A549 (cell line): ENCODE measurements around the gene MVK. TPM values are rescaled to one million over a fixed set of nuclear protein-coding genes. Genes with fewer than 3 reads are reported as not detected.

Source experiments
- ATAC-seq, 2 experiments: fragments of 200-7000 bp in 1 of 2; fragments of >200 bp in 1 of 2; cut with Nextera tagmentation in 1 of 2; cut with Tn5 transposase in 1 of 2; 3 replicates each; pipeline versions ENCODE4 v1.8.0 to v1.9.1; 2018 to 2020; ENCODE audit warnings: mild to moderate bottlenecking in 1 of 2, moderate library complexity in 1 of 2
- CTCF ChIA-PET: fragments of 300-600 bp; sonication (Branson Sonifier 250); formaldehyde crosslinking; extraction: SDS; loops from one replicate; lab custom pipeline; 2021; ENCODE audit warnings: antibody characterized with exemption, inconsistent platforms; lab: Yijun Ruan, JAX
- POLR2A ChIA-PET: fragments of 350-600 bp; formaldehyde crosslinking; extraction: SDS; loops from one replicate; lab custom pipeline; 2021; ENCODE audit warnings: antibody characterized with exemption, inconsistent platforms; lab: Yijun Ruan, JAX
- DNase-seq, 2 experiments: peaks; one replicate each; pipeline versions ENCODE4 v3.0.0 to v3.0.0-alpha.2; 2011 to 2016; ENCODE audit warnings: low read depth in 1 of 2, low spot score in 1 of 2
- FAIRE-seq: peaks from 2 replicates; lab custom pipeline; 2011; peaks lifted over from hg19 to GRCh38; lab: Jason Lieb, UNC
- H3K27ac ChIP-seq, 2 experiments: fragments of >200 bp; sonication (Bioruptor Twin); formaldehyde crosslinking; 3 replicates each; pipeline ENCODE4 v1.5.1; 2016 to 2017
- H3K4me1 ChIP-seq: fragments of >200 bp; sonication (Bioruptor Twin); formaldehyde crosslinking; 3 replicates; pipeline ENCODE4 v1.6.1; 2016
- H3K4me2 ChIP-seq: fragments of >200 bp; sonication (Bioruptor Twin); formaldehyde crosslinking; 3 replicates; pipeline ENCODE4 v1.6.1; 2016
- H3K4me3 ChIP-seq: fragments of >200 bp; sonication (Bioruptor Twin); formaldehyde crosslinking; 3 replicates; pipeline ENCODE4 v1.5.1; 2016
- H3K9me3 ChIP-seq: fragments of >200 bp; sonication (Bioruptor Twin); formaldehyde crosslinking; 3 replicates; pipeline ENCODE4 v1.6.1; 2016
- BCL3 ChIP-seq: fragments of >200 bp; sonication (Bioruptor Twin); formaldehyde crosslinking; IDR thresholded peaks from 3 replicates; pipeline ENCODE4 v1.6.1; 2016
- CBX2 ChIP-seq: fragments of 200-600 bp; sonication (generic); IDR thresholded peaks from 2 replicates; pipeline ENCODE4 v1.6.1; 2016; ENCODE audit warnings: low read depth, mild to moderate bottlenecking, borderline replicate concordance
- EHF ChIP-seq: fragments of 250-450 bp; sonication (Bioruptor Pico); IDR thresholded peaks from 2 replicates; pipeline ENCODE4 v1.5.0; 2020; ENCODE audit warnings: mild to moderate bottlenecking
- FOXS1 ChIP-seq: fragments of 250-450 bp; sonication (Bioruptor Pico); IDR thresholded peaks from 2 replicates; pipeline ENCODE4 v1.5.0; 2020; ENCODE audit warnings: mild to moderate bottlenecking, moderate library complexity
- HDAC2 ChIP-seq: fragments of 200-600 bp; sonication (generic); IDR thresholded peaks from 2 replicates; pipeline ENCODE4 v1.6.1; 2016
- HOXA7 ChIP-seq: fragments of 250-450 bp; sonication (Bioruptor Pico); IDR thresholded peaks from 2 replicates; pipeline ENCODE4 v1.5.0; 2020; ENCODE audit warnings: mild to moderate bottlenecking, moderate library complexity
- HOXB5 ChIP-seq: fragments of 250-450 bp; sonication (Bioruptor Pico); IDR thresholded peaks from 2 replicates; pipeline ENCODE4 v1.5.0; 2020; ENCODE audit warnings: mild to moderate bottlenecking, moderate library complexity
- JUN ChIP-seq, 2 experiments: fragments of >200 bp; sonication (Bioruptor Twin); formaldehyde crosslinking; IDR thresholded peaks; 2 replicates in 1 of 2; 3 replicates in 1 of 2; pipeline ENCODE4 v1.6.1; 2016 to 2017
- KDM1A ChIP-seq: fragments of 200-600 bp; sonication (generic); IDR thresholded peaks from 2 replicates; pipeline ENCODE4 v1.6.1; 2016; ENCODE audit warnings: low read depth, mild to moderate bottlenecking
- PHF8 ChIP-seq: fragments of 200-600 bp; sonication (generic); IDR thresholded peaks from 2 replicates; pipeline ENCODE4 v1.6.1; 2016; ENCODE audit warnings: low read depth, mild to moderate bottlenecking, antibody characterized with exemption, moderate library complexity, borderline replicate concordance
- POLR2A ChIP-seq: IDR thresholded peaks from 2 replicates; pipeline ENCODE4 v1.6.1; 2012; ENCODE audit warnings: mild to moderate bottlenecking, low read length
- POLR2AphosphoS2 ChIP-seq: conservative IDR thresholded peaks from 2 replicates; pipeline ENCODE4 v1.6.1; 2012; ENCODE audit warnings: low read length, improper control_type of control experiment, inconsistent platforms
- RAD21 ChIP-seq, 2 experiments: fragments of >200 bp in 1 of 2; sonication (Bioruptor Twin) in 1 of 2; formaldehyde crosslinking in 1 of 2; IDR thresholded peaks in 1 of 2; conservative IDR thresholded peaks in 1 of 2; 2 replicates in 1 of 2; 3 replicates in 1 of 2; pipeline ENCODE4 v1.6.1; 2012 to 2018; ENCODE audit warnings: inconsistent platforms in 1 of 2
- RARB ChIP-seq: fragments of 250-450 bp; sonication (Bioruptor Pico); IDR thresholded peaks from 2 replicates; pipeline ENCODE4 v1.8.0; 2021; ENCODE audit warnings: mild to moderate bottlenecking, moderate library complexity
- REST ChIP-seq: fragments of 200-600 bp; sonication (generic); IDR thresholded peaks from 2 replicates; pipeline ENCODE4 v1.6.1; 2016; ENCODE audit warnings: antibody characterized with exemption, mild to moderate bottlenecking, moderate library complexity
- SREBF2 ChIP-seq: fragments of 450-650 bp; IDR thresholded peaks from 2 replicates; pipeline ENCODE4 v1.6.1; 2014; ENCODE audit warnings: mild to moderate bottlenecking, moderate library complexity
- TFCP2L1 ChIP-seq: fragments of 250-450 bp; sonication (Bioruptor Pico); IDR thresholded peaks from 2 replicates; pipeline ENCODE4 v1.5.0; 2021; ENCODE audit warnings: mild to moderate bottlenecking
- TP53 ChIP-seq: fragments of 250-450 bp; sonication (Bioruptor Pico); IDR thresholded peaks from 2 replicates; pipeline ENCODE4 v1.5.0; 2021; ENCODE audit warnings: mild to moderate bottlenecking, moderate library complexity
- ZC3H11A ChIP-seq: fragments of 450-650 bp; IDR thresholded peaks from 2 replicates; pipeline ENCODE4 v1.6.1; 2014; ENCODE audit warnings: antibody characterized with exemption, mild to moderate bottlenecking
- WGBS: methylation state at CpG from one replicate; pipeline ENCODE4 v1.1.6; 2017; ENCODE audit errors: missing lambda C conversion rate; 5-methylcytosine and 5-hydroxymethylcytosine counted together
- polyA plus RNA-seq, 4 experiments: library from polyadenylated mRNA; depleted of rRNA in 3 of 4; stranded (reverse); fragments of >200 nt; fragmentation: RNase III in 1 of 4; extraction: RNeasy Plus Mini Kit Qiagen cat#74134 plus additional on column Dnase treatment in 1 of 4; gene quantifications; 2 replicates in 3 of 4; 3 replicates in 1 of 4; pipeline ENCODE4 v1.2.3, GENCODE V29; 2011 to 2017

Gene MVK
- polyA plus RNA-seq, 2 of the 4 experiments (the other 2 are of a cell fraction): 5.9 to 14.8 TPM

- ATAC-seq (no peak), FAIRE-seq (no peak), DNase-seq (no peak)
- 54% methylated on average over 13 of the region's 13 CpGs for WGBS
- TF ChIP-seq JUN (IDR thresholded peaks at IDR 0.05) (no peak), HDAC2 (no peak), TP53 (no peak), FOXS1 (no peak), SREBF2 (no peak)
- Histone ChIP-seq H3K4me1 (no peaks in the 10 kb centered on the region), H3K27ac (no peak overlapping the region), H3K4me2 (no peak overlapping the region), H3K4me3 (no peak overlapping the region), H3K9me3 (no peaks in the 10 kb centered on the region)
- ChIA-PET CTCF (interaction anchor here (1.3 to 5.8 kb wide), 3 partner anchors 8 to 169 kb away, joined by 3 to 54 read pairs (median 5); no protein-coding TSS in a partner anchor), POLR2A (no interaction called here)
Observed at GRCh38 chr12:109605599-109606228, 32.1 kb downstream of the MVK start.

GRCh38 chr12:109606320-109607028, 32.9 kb downstream of the MVK start:
- ChIA-PET POLR2A (no interaction called here), CTCF (interaction anchor here (1.3 to 5.8 kb wide), 3 partner anchors 8 to 169 kb away, joined by 3 to 54 read pairs (median 5); no protein-coding TSS in a partner anchor)
- no peak overlapping the region for H3K27ac ChIP-seq
- no peaks in the 10 kb centered on the region for H3K9me3 ChIP-seq
- no peak for DNase-seq
- no peaks in the 10 kb centered on the region for H3K4me1 ChIP-seq
- no peak for FAIRE-seq
- TF ChIP-seq HOXB5 (CRISPR knock-in tag): no peak
- TF ChIP-seq CBX2: no peak
- TF ChIP-seq REST: no peak
- TF ChIP-seq KDM1A: no peak
- TF ChIP-seq POLR2A: no peak
- no peak for TF ChIP-seq EHF
- TF ChIP-seq TP53: no peak
- no peak for TF ChIP-seq PHF8
- no peak for TF ChIP-seq RARB (CRISPR knock-in tag)
- TF ChIP-seq RAD21 (conservative IDR thresholded peaks at IDR 0.05 in 1 of 2, IDR thresholded peaks at IDR 0.05 in 1 of 2): no peak
- no peak for TF ChIP-seq POLR2AphosphoS2
- TF ChIP-seq BCL3: no peak
- TF ChIP-seq ZC3H11A: no peak
- no peak for TF ChIP-seq HOXA7 (CRISPR knock-in tag)
- ATAC-seq: no peak
- no peak overlapping the region for H3K4me3 ChIP-seq
- WGBS: 79% methylated on average over 30 of the region's 30 CpGs
- H3K4me2 ChIP-seq: no peak overlapping the region

GRCh38 chr12:109607618-109608017, 34.0 kb downstream of the MVK start:
- DNase-seq (no peak), ATAC-seq (no peak), FAIRE-seq (no peak)
- WGBS: 69% methylated on average over 4 of the region's 4 CpGs
- POLR2A ChIA-PET: interaction anchor here (0.6 kb wide), 1 partner anchor 87 kb away, joined by 3 read pairs; no protein-coding TSS in a partner anchor
- CTCF ChIA-PET: interaction anchor here (5.8 kb wide), 1 partner anchor 10 kb away, joined by 54 read pairs; no protein-coding TSS in a partner anchor
- Histone ChIP-seq H3K4me3 (no peak overlapping the region), H3K4me1 (no peaks in the 10 kb centered on the region)
- TF ChIP-seq TFCP2L1 (CRISPR knock-in tag): no peak
- TF ChIP-seq, all 56 proteins: peak for 0
- Histone ChIP-seq H3K27ac (no peak overlapping the region), H3K9me3 (no peaks in the 10 kb centered on the region), H3K4me2 (no peak overlapping the region)
